HL-60 (cell line): Measurements from ENCODE around the gene ABHD15.

ENCODE experiments used
- GABPA ChIP-seq: IDR thresholded peaks from 2 replicates; pipeline ENCODE4 v1.6.1; 2012; ENCODE audit warnings: low read depth
- TF ChIP-seq, protein P1 (sequence below): IDR thresholded peaks from one replicate; pipeline ENCODE4 v1.5.1; 2011; ENCODE audit warnings: low read length, control low read depth, inconsistent platforms; ENCODE audit not compliant: insufficient read depth

DNA sequence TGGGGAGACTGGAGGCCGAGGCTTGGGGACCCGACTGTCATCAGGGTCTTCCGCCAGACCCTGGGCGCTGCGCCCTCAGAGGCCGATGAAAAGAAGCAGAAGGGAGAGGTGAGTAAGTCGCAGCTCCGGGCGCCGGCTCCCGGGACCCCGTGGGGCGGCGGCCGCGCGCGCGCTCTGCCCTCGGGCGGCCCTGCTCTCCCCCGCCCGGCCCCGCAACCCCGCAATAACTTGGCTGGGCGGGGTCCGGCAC, 392 bp upstream of the ABHD15 start:
- TF ChIP-seq, protein P1, sequence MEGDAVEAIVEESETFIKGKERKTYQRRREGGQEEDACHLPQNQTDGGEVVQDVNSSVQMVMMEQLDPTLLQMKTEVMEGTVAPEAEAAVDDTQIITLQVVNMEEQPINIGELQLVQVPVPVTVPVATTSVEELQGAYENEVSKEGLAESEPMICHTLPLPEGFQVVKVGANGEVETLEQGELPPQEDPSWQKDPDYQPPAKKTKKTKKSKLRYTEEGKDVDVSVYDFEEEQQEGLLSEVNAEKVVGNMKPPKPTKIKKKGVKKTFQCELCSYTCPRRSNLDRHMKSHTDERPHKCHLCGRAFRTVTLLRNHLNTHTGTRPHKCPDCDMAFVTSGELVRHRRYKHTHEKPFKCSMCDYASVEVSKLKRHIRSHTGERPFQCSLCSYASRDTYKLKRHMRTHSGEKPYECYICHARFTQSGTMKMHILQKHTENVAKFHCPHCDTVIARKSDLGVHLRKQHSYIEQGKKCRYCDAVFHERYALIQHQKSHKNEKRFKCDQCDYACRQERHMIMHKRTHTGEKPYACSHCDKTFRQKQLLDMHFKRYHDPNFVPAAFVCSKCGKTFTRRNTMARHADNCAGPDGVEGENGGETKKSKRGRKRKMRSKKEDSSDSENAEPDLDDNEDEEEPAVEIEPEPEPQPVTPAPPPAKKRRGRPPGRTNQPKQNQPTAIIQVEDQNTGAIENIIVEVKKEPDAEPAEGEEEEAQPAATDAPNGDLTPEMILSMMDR = no peak
- TF ChIP-seq GABPA = no peak
